PC-9 (cell line): Measurements from ENCODE around the gene BMERB1.

ENCODE experiments used
- CTCF ChIP-seq: fragments of 200-600 bp; sonication (generic); conservative IDR thresholded peaks from 2 replicates; pipeline ENCODE4 v1.6.1; 2017; ENCODE audit warnings: mixed run types, antibody characterized with exemption, mild to moderate bottlenecking, moderate library complexity
- EZH2 ChIP-seq: fragments of 200-600 bp; sonication (generic); IDR thresholded peaks from 2 replicates; pipeline ENCODE4 v1.8.0; 2017; ENCODE audit warnings: antibody characterized with exemption, low read depth

- no peak for TF ChIP-seq EZH2
- no peak for TF ChIP-seq CTCF
Observed at GRCh38 chr16:15526097-15526496, 91.7 kb downstream of the BMERB1 start.
